Sigmoid colon (tissue), 7 donors: ENCODE data around the gene AMBN. TPM values are rescaled to one million over a fixed set of nuclear protein-coding genes. Genes with fewer than 3 reads are reported as not detected.

Experiments used
- DNase-seq: peaks from one replicate; pipeline ENCODE4 v3.0.0-alpha.2; 2019
- H3K27ac ChIP-seq, 4 donors: fragments of 200-600 bp; sonication (generic); one replicate each; pipeline ENCODE4 v1.5.1; 2016 to 2019; ENCODE audit warnings: mild to moderate bottlenecking in 1 of 4
- H3K27me3 ChIP-seq, 3 donors: fragments of 200-600 bp; sonication (generic); one replicate each; pipeline ENCODE4 v1.5.1; 2019; ENCODE audit warnings: mild to moderate bottlenecking in 1 of 3
- H3K36me3 ChIP-seq, 4 donors: fragments of 200-600 bp; sonication (generic); one replicate each; pipeline ENCODE4 v1.5.1; 2016 to 2019
- H3K4me1 ChIP-seq, 4 donors: fragments of 200-600 bp; sonication (generic); one replicate each; pipeline ENCODE4 v1.5.1; 2017 to 2019
- H3K4me3 ChIP-seq, 4 donors: fragments of 200-600 bp; sonication (generic); one replicate each; pipeline ENCODE4 v1.5.1; 2017 to 2019; ENCODE audit warnings: mild to moderate bottlenecking in 2 of 4, moderate library complexity in 1 of 4
- H3K9me3 ChIP-seq, 4 donors: fragments of 200-600 bp in 3 of 4; sonication (generic) in 3 of 4; one replicate each; pipeline versions ENCODE4 v1.5.1 to v1.6.1; 2013 to 2019
- EP300 ChIP-seq, 4 donors: sonication (generic); formaldehyde crosslinking; IDR thresholded peaks; one replicate each; pipeline ENCODE4 v1.6.1; 2017; ENCODE audit warnings: antibody characterized with exemption in 4 of 4
- POLR2A ChIP-seq, 2 donors: fragments of 450-650 bp; IDR thresholded peaks; one replicate each; pipeline ENCODE4 v1.6.1; 2016; ENCODE audit warnings: antibody characterized with exemption in 2 of 2, mild to moderate bottlenecking in 2 of 2, moderate library complexity in 2 of 2
- POLR2AphosphoS5 ChIP-seq, 4 donors: sonication (generic); formaldehyde crosslinking; IDR thresholded peaks; one replicate each; pipeline ENCODE4 v1.6.1; 2017; ENCODE audit warnings: antibody characterized with exemption in 4 of 4
- WGBS, 2 donors: extraction: QIAGEN DNeasy Blood & Tissue Kit; methylation state at CpG; one replicate each; pipeline ENCODE4 v1.1.7; 2013; 5-methylcytosine and 5-hydroxymethylcytosine counted together
- intact Hi-C: fragments of 100-400 bp; cut with DNase I; formaldehyde crosslinking; loops from one replicate; pipeline ENCODE4 v1.15.1; 2023
- polyA plus RNA-seq, 3 donors: library from polyadenylated mRNA; stranded (reverse); fragments of 200-250 nt; gene quantifications; one replicate each; pipeline ENCODE4 v1.2.3, GENCODE V29; 2013
- total RNA-seq, 4 donors: library from RNA; depleted of rRNA; stranded (reverse); fragments of >200 nt; gene quantifications; one replicate each; pipeline ENCODE4 v1.1.0, GENCODE V29; 2016
- TF ChIP-seq, protein P1 (sequence below), 4 experiments: fragments of 450-650 bp in 3 of 4; fragments of 200-600 bp in 1 of 4; IDR thresholded peaks; one replicate each; pipeline ENCODE4 v1.5.1; 2016 to 2019; ENCODE audit warnings: antibody characterized with exemption in 4 of 4, mild to moderate bottlenecking in 3 of 4, moderate library complexity in 2 of 4
- donor health status: healthy with polysubstance abuse.
- donor health status: Bipolar disorder and iron deficiency.
- donor health status: healthy.

The AMBN gene, protein sequence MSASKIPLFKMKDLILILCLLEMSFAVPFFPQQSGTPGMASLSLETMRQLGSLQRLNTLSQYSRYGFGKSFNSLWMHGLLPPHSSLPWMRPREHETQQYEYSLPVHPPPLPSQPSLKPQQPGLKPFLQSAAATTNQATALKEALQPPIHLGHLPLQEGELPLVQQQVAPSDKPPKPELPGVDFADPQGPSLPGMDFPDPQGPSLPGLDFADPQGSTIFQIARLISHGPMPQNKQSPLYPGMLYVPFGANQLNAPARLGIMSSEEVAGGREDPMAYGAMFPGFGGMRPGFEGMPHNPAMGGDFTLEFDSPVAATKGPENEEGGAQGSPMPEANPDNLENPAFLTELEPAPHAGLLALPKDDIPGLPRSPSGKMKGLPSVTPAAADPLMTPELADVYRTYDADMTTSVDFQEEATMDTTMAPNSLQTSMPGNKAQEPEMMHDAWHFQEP
- total RNA-seq (not detected), polyA plus RNA-seq (not detected)

DNA sequence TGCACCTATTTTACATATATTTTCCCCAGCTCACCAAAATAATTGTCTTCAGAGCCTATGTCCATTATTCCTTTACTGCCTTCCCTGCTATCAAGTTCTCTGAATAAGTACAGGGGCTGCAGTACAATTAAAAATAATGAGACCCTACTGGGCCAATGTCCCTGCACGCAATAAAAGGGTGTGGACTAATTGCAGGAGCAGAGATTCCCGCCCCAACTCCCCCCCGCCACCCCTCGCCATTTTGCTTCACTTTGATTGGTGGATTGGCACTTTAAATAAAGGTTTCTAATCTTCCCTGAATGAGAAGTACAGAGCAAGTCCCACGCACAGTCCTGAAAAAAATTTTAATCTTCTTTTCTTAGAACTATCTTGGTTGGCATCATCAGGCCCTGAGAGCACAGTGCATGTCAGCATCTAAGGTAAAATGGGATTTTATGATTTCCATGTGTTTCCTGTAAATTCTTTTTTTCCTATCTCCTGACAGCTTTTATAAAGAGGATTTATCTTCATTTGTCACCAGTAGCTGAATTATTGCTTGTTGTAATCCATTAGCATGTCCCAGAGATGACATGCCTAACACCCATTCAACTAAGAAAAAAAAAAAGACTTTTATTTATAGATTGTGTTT is at the start of gene AMBN:
Gene AMBN (plus strand): TSS at position 302 of the 628 bp plus-strand sequence. CDS start 103 bp downstream, at position 405.
- intact Hi-C loops = no loop called here
- Histone ChIP-seq H3K9me3 (no peaks in the 10 kb centered on the region), H3K27ac (no peak within 1 kb of the TSS), H3K4me1 (no peaks in the 10 kb centered on the region), H3K36me3 (no peaks in the 10 kb centered on the region), H3K27me3 (no peaks in the 10 kb centered on the region), H3K4me3 (no peak within 1 kb of the TSS)
- no peak for DNase-seq
- WGBS, 2 donors = 63 to 79% methylated on average over 5 of the region's 5 CpGs
- TF ChIP-seq, protein P1, sequence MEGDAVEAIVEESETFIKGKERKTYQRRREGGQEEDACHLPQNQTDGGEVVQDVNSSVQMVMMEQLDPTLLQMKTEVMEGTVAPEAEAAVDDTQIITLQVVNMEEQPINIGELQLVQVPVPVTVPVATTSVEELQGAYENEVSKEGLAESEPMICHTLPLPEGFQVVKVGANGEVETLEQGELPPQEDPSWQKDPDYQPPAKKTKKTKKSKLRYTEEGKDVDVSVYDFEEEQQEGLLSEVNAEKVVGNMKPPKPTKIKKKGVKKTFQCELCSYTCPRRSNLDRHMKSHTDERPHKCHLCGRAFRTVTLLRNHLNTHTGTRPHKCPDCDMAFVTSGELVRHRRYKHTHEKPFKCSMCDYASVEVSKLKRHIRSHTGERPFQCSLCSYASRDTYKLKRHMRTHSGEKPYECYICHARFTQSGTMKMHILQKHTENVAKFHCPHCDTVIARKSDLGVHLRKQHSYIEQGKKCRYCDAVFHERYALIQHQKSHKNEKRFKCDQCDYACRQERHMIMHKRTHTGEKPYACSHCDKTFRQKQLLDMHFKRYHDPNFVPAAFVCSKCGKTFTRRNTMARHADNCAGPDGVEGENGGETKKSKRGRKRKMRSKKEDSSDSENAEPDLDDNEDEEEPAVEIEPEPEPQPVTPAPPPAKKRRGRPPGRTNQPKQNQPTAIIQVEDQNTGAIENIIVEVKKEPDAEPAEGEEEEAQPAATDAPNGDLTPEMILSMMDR (IDR thresholded peaks at IDR 0.05) = no peak
- no peak for TF ChIP-seq POLR2A (IDR thresholded peaks at IDR 0.05)

DNA sequence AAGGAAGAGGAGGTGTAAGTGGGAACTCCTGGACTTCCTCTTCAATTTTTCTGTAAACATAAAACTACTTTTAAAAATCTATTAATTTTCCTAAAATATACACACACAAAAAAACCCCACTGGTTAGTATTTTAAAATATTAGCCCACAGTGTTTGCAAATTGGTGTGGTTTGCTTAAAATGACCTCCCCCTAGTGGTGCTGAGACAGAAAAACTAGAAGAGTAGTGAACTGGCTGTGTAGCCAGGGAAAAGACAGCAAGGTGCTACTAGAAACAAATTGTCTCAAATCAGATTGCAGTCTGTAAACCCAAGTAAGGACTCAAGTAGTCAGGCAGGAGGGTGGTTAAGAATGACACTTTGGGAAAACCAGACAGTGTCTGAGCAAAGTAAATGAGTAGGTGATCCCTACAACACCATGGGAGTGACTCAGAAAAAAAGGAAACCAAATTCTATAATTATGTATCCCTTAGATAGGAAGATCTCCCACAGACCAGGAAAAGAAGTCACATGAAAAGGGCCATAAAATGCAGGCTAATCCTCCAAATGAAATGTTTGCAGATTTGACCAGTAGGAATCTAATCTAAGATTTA is 47.7 kb upstream of the AMBN start:
- H3K4me1 ChIP-seq = no peaks in the 10 kb centered on the region
- DNase-seq = no peak
- TF ChIP-seq, protein P1 (IDR thresholded peaks at IDR 0.05) = no peak
- TF ChIP-seq POLR2AphosphoS5 (IDR thresholded peaks at IDR 0.05) = no peak

DNA sequence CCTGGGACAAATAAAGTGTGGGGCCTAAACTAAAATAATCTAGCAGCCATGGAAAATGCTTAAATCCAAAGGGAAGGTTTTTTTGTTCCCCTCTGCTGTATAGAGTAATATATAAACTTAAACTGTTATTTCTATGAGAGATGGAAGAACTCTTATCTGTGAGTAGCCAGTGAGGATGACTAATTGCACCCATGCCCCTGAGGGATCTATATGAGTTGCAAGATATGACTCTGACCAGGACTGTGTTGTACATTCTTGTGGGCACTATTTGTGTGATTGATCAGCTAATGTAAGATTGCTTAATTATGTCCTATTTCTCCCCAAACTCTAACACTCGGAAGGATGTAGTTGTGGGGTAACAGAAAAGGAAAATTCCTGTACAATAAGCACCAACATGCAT is 35.2 kb upstream of the AMBN start:
- Histone ChIP-seq H3K4me1 (peaks cover 0 to 9% (median 0%) of the 10 kb centered on the region in 4 donors), H3K9me3 (no peaks in the 10 kb centered on the region), H3K27ac (no peak overlapping the region), H3K27me3 (no peaks in the 10 kb centered on the region), H3K36me3 (no peaks in the 10 kb centered on the region), H3K4me3 (no peak overlapping the region)
- TF ChIP-seq POLR2A (IDR thresholded peaks at IDR 0.05) = no peak
- TF ChIP-seq EP300 (IDR thresholded peaks at IDR 0.05) = no peak
- no peak for DNase-seq
- intact Hi-C loops = loop anchor here (10.0 kb wide), 1 partner anchor 862 kb away; no protein-coding TSS in a partner anchor
- WGBS, 2 donors = 29 to 52% methylated on average over 1 of the region's 1 CpG

More for the DNA sequence above, 47.7 kb upstream of the AMBN start:
- H3K36me3 ChIP-seq = no peaks in the 10 kb centered on the region
- intact Hi-C loops = no loop called here
- H3K27ac ChIP-seq = no peak overlapping the region
- no peak overlapping the region for H3K4me3 ChIP-seq
- H3K9me3 ChIP-seq = no peaks in the 10 kb centered on the region
- H3K27me3 ChIP-seq = no peaks in the 10 kb centered on the region

DNA sequence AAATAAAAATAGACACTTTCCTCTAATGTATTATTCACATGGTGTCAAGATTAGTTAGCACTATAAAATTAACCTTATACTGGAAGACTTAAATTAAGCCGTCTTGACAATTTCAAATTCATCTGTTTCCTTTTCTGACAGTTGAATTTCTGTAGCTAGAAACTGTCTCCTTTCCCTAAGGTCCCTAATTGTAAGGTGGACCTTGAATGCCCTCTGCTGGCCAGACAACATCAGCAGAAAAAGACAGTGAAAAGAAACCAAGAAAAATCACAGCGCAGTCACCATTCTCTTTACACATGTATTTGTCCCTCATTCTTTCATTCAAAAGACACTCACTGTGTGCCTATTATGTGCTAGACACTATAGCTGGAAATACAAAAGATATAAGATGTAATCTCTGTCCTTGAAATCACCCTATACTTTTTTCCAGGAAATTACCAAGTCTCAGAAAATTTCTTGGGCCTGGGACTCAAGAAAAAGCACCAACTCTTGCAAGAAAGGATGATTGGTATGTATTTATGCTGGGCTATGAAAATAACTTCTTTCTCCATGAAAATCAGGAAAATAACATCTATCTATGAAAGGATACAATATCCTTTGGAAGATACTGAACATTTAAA is 32.7 kb upstream of the AMBN start:
- no peaks in the 10 kb centered on the region for H3K9me3 ChIP-seq
- H3K36me3 ChIP-seq = no peaks in the 10 kb centered on the region
- WGBS, 2 donors = 28 to 29% methylated on average over 2 of the region's 2 CpGs
- H3K4me1 ChIP-seq = peaks cover 0 to 9% (median 0%) of the 10 kb centered on the region in 4 donors
- H3K4me3 ChIP-seq = no peak overlapping the region
- TF ChIP-seq POLR2AphosphoS5 (IDR thresholded peaks at IDR 0.05) = no peak
- TF ChIP-seq, protein P1 (IDR thresholded peaks at IDR 0.05) = peak; percentile 16 to 52 (median 40)
- no peak overlapping the region for H3K27ac ChIP-seq
- intact Hi-C loops = loop anchor here (10.0 kb wide), 1 partner anchor 865 kb away; no protein-coding TSS in a partner anchor
- no peak for DNase-seq
- H3K27me3 ChIP-seq = no peaks in the 10 kb centered on the region

DNA sequence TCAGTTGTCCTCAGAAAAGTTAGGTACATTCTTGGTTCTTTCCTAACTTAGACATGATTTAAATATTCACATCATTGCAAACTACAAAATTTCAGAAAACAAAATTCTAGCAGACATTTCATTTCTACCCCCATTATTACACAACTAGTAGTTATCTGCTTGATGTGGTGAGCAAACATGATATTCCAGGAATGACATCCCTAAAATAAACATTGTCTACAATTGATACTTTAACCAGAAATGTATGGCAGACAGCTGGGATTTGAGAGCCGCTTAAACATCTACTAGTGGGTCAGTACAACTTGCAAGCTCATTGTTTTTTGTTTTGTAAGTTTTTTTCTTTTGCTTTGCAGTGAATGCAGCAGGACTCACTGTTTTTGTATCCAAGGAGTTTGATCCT is 32.1 kb upstream of the AMBN start:
- no peak overlapping the region for H3K4me3 ChIP-seq
- TF ChIP-seq POLR2A (IDR thresholded peaks at IDR 0.05) (no peak), EP300 (IDR thresholded peaks at IDR 0.05) (no peak), POLR2AphosphoS5 (IDR thresholded peaks at IDR 0.05) (no peak)
- TF ChIP-seq, protein P1 (IDR thresholded peaks at IDR 0.05) = no peak
- no peak for DNase-seq
- no peaks in the 10 kb centered on the region for H3K9me3 ChIP-seq
- intact Hi-C loops = loop anchor here (10.0 kb wide), 1 partner anchor 865 kb away; no protein-coding TSS in a partner anchor
- H3K4me1 ChIP-seq = peaks cover 0 to 9% (median 0%) of the 10 kb centered on the region in 4 donors
- WGBS, 2 donors = 89 to 90% methylated on average over 1 of the region's 1 CpG
- no peak overlapping the region for H3K27ac ChIP-seq
- H3K36me3 ChIP-seq = no peaks in the 10 kb centered on the region
- no peaks in the 10 kb centered on the region for H3K27me3 ChIP-seq
